GM23338 (cell line): Measurements from ENCODE around the gene FHDC1.

ENCODE experiments used
- CTCF ChIP-seq, 2 experiments: fragments of 200-600 bp in 1 of 2; sonication (generic) in 1 of 2; conservative IDR thresholded peaks; 2 replicates each; pipeline versions ENCODE4 v1.5.1 to v1.6.1; 2016 to 2017; ENCODE audit warnings: antibody characterized with exemption in 2 of 2, low read depth in 2 of 2, mild to moderate bottlenecking in 2 of 2, moderate library complexity in 1 of 2
- ETS1 ChIP-seq: IDR thresholded peaks from 2 replicates; pipeline ENCODE4 v1.6.1; 2016; ENCODE audit warnings: antibody characterized with exemption
- EZH2 ChIP-seq: fragments of 200-600 bp; sonication (generic); IDR thresholded peaks from one replicate; pipeline ENCODE4 v1.8.0; 2017; ENCODE audit warnings: antibody characterized with exemption, mild to moderate bottlenecking, low read depth; ENCODE audit not compliant: unreplicated experiment
- EZH2phosphoT487 ChIP-seq: fragments of 200-600 bp; sonication (generic); IDR thresholded peaks from one replicate; pipeline ENCODE4 v1.8.1; 2018; ENCODE audit warnings: antibody characterized with exemption; ENCODE audit not compliant: unreplicated experiment
- JUNB ChIP-seq: IDR thresholded peaks from one replicate; pipeline ENCODE4 v1.6.1; 2016; ENCODE audit warnings: antibody characterized with exemption; ENCODE audit not compliant: unreplicated experiment
- POLR2AphosphoS5 ChIP-seq: IDR thresholded peaks from 2 replicates; pipeline ENCODE4 v1.6.1; 2016; ENCODE audit warnings: antibody characterized with exemption, low read depth
- STAT1 ChIP-seq: IDR thresholded peaks from one replicate; pipeline ENCODE4 v1.6.1; 2016; ENCODE audit warnings: antibody characterized with exemption; ENCODE audit not compliant: unreplicated experiment
- TF ChIP-seq, protein P1 (sequence below): IDR thresholded peaks from one replicate; pipeline ENCODE4 v1.6.1; 2018; ENCODE audit warnings: antibody characterized with exemption; ENCODE audit not compliant: unreplicated experiment

- no peak for TF ChIP-seq CTCF (conservative IDR thresholded peaks at IDR 0.05; ENCODE audit: low read depth in 2 of 2)
- no peak for TF ChIP-seq EZH2phosphoT487
- TF ChIP-seq EZH2 = no peak
- TF ChIP-seq, protein P1, sequence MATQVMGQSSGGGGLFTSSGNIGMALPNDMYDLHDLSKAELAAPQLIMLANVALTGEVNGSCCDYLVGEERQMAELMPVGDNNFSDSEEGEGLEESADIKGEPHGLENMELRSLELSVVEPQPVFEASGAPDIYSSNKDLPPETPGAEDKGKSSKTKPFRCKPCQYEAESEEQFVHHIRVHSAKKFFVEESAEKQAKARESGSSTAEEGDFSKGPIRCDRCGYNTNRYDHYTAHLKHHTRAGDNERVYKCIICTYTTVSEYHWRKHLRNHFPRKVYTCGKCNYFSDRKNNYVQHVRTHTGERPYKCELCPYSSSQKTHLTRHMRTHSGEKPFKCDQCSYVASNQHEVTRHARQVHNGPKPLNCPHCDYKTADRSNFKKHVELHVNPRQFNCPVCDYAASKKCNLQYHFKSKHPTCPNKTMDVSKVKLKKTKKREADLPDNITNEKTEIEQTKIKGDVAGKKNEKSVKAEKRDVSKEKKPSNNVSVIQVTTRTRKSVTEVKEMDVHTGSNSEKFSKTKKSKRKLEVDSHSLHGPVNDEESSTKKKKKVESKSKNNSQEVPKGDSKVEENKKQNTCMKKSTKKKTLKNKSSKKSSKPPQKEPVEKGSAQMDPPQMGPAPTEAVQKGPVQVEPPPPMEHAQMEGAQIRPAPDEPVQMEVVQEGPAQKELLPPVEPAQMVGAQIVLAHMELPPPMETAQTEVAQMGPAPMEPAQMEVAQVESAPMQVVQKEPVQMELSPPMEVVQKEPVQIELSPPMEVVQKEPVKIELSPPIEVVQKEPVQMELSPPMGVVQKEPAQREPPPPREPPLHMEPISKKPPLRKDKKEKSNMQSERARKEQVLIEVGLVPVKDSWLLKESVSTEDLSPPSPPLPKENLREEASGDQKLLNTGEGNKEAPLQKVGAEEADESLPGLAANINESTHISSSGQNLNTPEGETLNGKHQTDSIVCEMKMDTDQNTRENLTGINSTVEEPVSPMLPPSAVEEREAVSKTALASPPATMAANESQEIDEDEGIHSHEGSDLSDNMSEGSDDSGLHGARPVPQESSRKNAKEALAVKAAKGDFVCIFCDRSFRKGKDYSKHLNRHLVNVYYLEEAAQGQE = no peak
- TF ChIP-seq JUNB = no peak
- no peak for TF ChIP-seq ETS1
- TF ChIP-seq STAT1 = no peak
- TF ChIP-seq POLR2AphosphoS5 = no peak
These were observed 4.3 kb downstream of the FHDC1 start for GRCh38 chr4:152940461-152940860.
